Activated CD4-positive, alpha-beta T cell treated with anti-CD3 and anti-CD28 coated beads, Interleukin-2, amount 10 ng/mL, durations not matched to agents 7 days and 5 days (primary cell): Measurements from ENCODE around the gene LYPLA2. TPM values are rescaled to one million over a fixed set of nuclear protein-coding genes. Genes with fewer than 3 reads are reported as not detected.
A peak's percentile ranks its signal among the peaks of the same experiment; 100 is the strongest.

ENCODE experiments used
- CTCF ChIA-PET: fragments of 350-600 bp; sonication (Branson Sonifier 250); formaldehyde crosslinking; loops from one replicate; lab custom pipeline; 2021; ENCODE audit warnings: antibody characterized with exemption; lab: Charles Lee
- POLR2A ChIA-PET: fragments of 350-600 bp; sonication (Branson Sonifier 250); formaldehyde crosslinking; loops from one replicate; lab custom pipeline; 2021; ENCODE audit warnings: antibody characterized with exemption; lab: Charles Lee
- DNase-seq: peaks from one replicate; pipeline ENCODE4 v3.0.0-alpha.2; 2020
- H3K27ac Mint-ChIP-seq: one replicate; pipeline ENCODE4 v1.8.0; 2021; ENCODE audit warnings: mild to moderate bottlenecking, moderate library complexity, mixed read lengths
- H3K27me3 Mint-ChIP-seq: one replicate; pipeline ENCODE4 v1.8.0; 2021; ENCODE audit warnings: mixed read lengths
- H3K36me3 Mint-ChIP-seq: one replicate; pipeline ENCODE4 v1.8.0; 2021; ENCODE audit warnings: low read depth, mixed read lengths
- H3K4me1 Mint-ChIP-seq: one replicate; pipeline ENCODE4 v1.8.0; 2021; ENCODE audit warnings: mixed read lengths
- H3K4me3 Mint-ChIP-seq: one replicate; pipeline ENCODE4 v1.8.0; 2021; ENCODE audit warnings: mild to moderate bottlenecking, moderate library complexity, mixed read lengths
- H3K9me3 Mint-ChIP-seq: one replicate; pipeline ENCODE4 v1.8.0; 2021; ENCODE audit warnings: mixed read lengths
- total RNA-seq, 2 experiments: library from RNA; stranded (reverse); gene quantifications; one replicate each; pipeline ENCODE4 v1.2.3, GENCODE V29; 2021

LYPLA2 gene
- total RNA-seq = 10 to 100 TPM; 73.2 to 75.9 TPM

GRCh38 chr1:23790696-23791515 lies at the start of gene LYPLA2:
LYPLA2 (plus strand) TSS chr1:23791145; CDS start chr1:23792683, 1,538 bp downstream.
- Mint-ChIP-seq H3K27me3 (no peaks in the 10 kb centered on the region), H3K9me3 (no peaks in the 10 kb centered on the region), H3K36me3 (peaks cover 38% of the 10 kb centered on the region), H3K4me1 (peaks cover 29% of the 10 kb centered on the region), H3K27ac (peak within 1 kb of the TSS; percentile 98), H3K4me3 (peak within 1 kb of the TSS; percentile 99)
- CTCF ChIA-PET = interaction anchor here (0.7 to 1.5 kb wide), 7 partner anchors 12 to 251 kb away, joined by 3 to 9 read pairs (median 3); partner anchors contain the start of gene PITHD1
- peak; percentile 91 for DNase-seq
- POLR2A ChIA-PET = interaction anchor here (1.5 kb wide), 1 partner anchor 13 kb away, joined by 3 read pairs; the partner anchor contains the start of gene PITHD1

- Mint-ChIP-seq H3K27me3 (no peaks in the 10 kb centered on the region), H3K4me1 (peaks cover 37% of the 10 kb centered on the region), H3K4me3 (peak overlapping the region; percentile 86), H3K36me3 (peaks cover 7% of the 10 kb centered on the region), H3K27ac (no peak overlapping the region), H3K9me3 (no peaks in the 10 kb centered on the region)
- POLR2A ChIA-PET = no interaction called here
- DNase-seq = no peak
- CTCF ChIA-PET = interaction anchor here (1.1 to 2.7 kb wide), 2 partner anchors 22 to 50 kb away, joined by 4 to 9 read pairs; partner anchors contain the start of gene RPL11
Measured at GRCh38 chr1:23741609-23742008, 49.3 kb upstream of the LYPLA2 start.

GRCh38 chr1:23742670-23743286 lies 48.2 kb upstream of the LYPLA2 start:
- H3K9me3 Mint-ChIP-seq = no peaks in the 10 kb centered on the region
- H3K4me3 Mint-ChIP-seq = peak overlapping the region; percentile 86
- peak overlapping the region; percentile 89 for H3K27ac Mint-ChIP-seq
- DNase-seq = no peak
- H3K4me1 Mint-ChIP-seq = peaks cover 45% of the 10 kb centered on the region
- ChIA-PET CTCF (interaction anchor here (0.9 to 2.7 kb wide), 4 partner anchors 8 to 51 kb away, joined by 4 to 9 read pairs (median 5); partner anchors contain the start of gene RPL11), POLR2A (no interaction called here)
- H3K27me3 Mint-ChIP-seq = no peaks in the 10 kb centered on the region
- peaks cover 11% of the 10 kb centered on the region for H3K36me3 Mint-ChIP-seq

- DNase-seq = peak; percentile 82
- POLR2A ChIA-PET = interaction anchor here (0.5 kb wide), 1 partner anchor 51 kb away, joined by 3 read pairs; no protein-coding TSS in a partner anchor
- Mint-ChIP-seq H3K4me3 (peak within 1 kb of the TSS; percentile 88), H3K27me3 (no peaks in the 10 kb centered on the region), H3K27ac (peak within 1 kb of the TSS; percentile 93), H3K4me1 (peaks cover 51% of the 10 kb centered on the region), H3K9me3 (no peaks in the 10 kb centered on the region), H3K36me3 (peaks cover 11% of the 10 kb centered on the region)
- CTCF ChIA-PET = interaction anchor here (0.5 to 2.7 kb wide), 8 partner anchors 8 to 327 kb away, joined by 3 to 9 read pairs (median 4); partner anchors contain the start of gene RPL11
Measured at GRCh38 chr1:23743287-23744152, 47.4 kb upstream of the LYPLA2 start, which contains the start of gene ELOA. ELOA (plus strand) TSS chr1:23743471; CDS start chr1:23743504, 33 bp downstream.

- H3K36me3 Mint-ChIP-seq = peaks cover 18% of the 10 kb centered on the region
- ChIA-PET CTCF (interaction anchor here (0.6 to 2.1 kb wide), 8 partner anchors 8 to 1148 kb away, joined by 3 to 4 read pairs (median 3); partner anchors contain the start of gene PITHD1), POLR2A (interaction anchor here (1.7 kb wide), 1 partner anchor 54 kb away, joined by 4 read pairs; the partner anchor contains the start of gene RPL11)
- H3K27me3 Mint-ChIP-seq = no peaks in the 10 kb centered on the region
- H3K4me3 Mint-ChIP-seq = peak overlapping the region; percentile 88
- H3K9me3 Mint-ChIP-seq = no peaks in the 10 kb centered on the region
- peaks cover 54% of the 10 kb centered on the region for H3K4me1 Mint-ChIP-seq
- no peak overlapping the region for H3K27ac Mint-ChIP-seq
- peak; percentile 13 for DNase-seq
Measured at GRCh38 chr1:23745515-23745914, 45.4 kb upstream of the LYPLA2 start.

GRCh38 chr1:23748016-23748415 lies 42.9 kb upstream of the LYPLA2 start:
- H3K4me1 Mint-ChIP-seq = peaks cover 43% of the 10 kb centered on the region
- H3K27ac Mint-ChIP-seq = peak overlapping the region; percentile 43

GRCh38 chr1:23751050-23751814 lies 39.7 kb upstream of the LYPLA2 start:
- CTCF ChIA-PET = interaction anchor here (1.1 kb wide), 1 partner anchor 14 kb away, joined by 3 read pairs; no protein-coding TSS in a partner anchor
- POLR2A ChIA-PET = no interaction called here
- DNase-seq = peak; percentile 60
- H3K4me1 Mint-ChIP-seq = peaks cover 27% of the 10 kb centered on the region
- H3K4me3 Mint-ChIP-seq = no peak overlapping the region
- no peak overlapping the region for H3K27ac Mint-ChIP-seq
- no peaks in the 10 kb centered on the region for H3K27me3 Mint-ChIP-seq
- peaks cover 56% of the 10 kb centered on the region for H3K36me3 Mint-ChIP-seq
- H3K9me3 Mint-ChIP-seq = no peaks in the 10 kb centered on the region

More at GRCh38 chr1:23748016-23748415, 42.9 kb upstream of the LYPLA2 start:
- Mint-ChIP-seq H3K9me3 (no peaks in the 10 kb centered on the region), H3K36me3 (peaks cover 35% of the 10 kb centered on the region), H3K4me3 (no peak overlapping the region), H3K27me3 (no peaks in the 10 kb centered on the region)
- ChIA-PET POLR2A (no interaction called here), CTCF (no interaction called here)
- no peak for DNase-seq

GRCh38 chr1:23751815-23752200 lies 39.1 kb upstream of the LYPLA2 start:
- H3K27me3 Mint-ChIP-seq = no peaks in the 10 kb centered on the region
- no peak overlapping the region for H3K4me3 Mint-ChIP-seq
- H3K36me3 Mint-ChIP-seq = peaks cover 56% of the 10 kb centered on the region
- ChIA-PET CTCF (interaction anchor here (1.1 kb wide), 1 partner anchor 14 kb away, joined by 3 read pairs; no protein-coding TSS in a partner anchor), POLR2A (no interaction called here)
- no peak overlapping the region for H3K27ac Mint-ChIP-seq
- H3K9me3 Mint-ChIP-seq = no peaks in the 10 kb centered on the region
- H3K4me1 Mint-ChIP-seq = peaks cover 24% of the 10 kb centered on the region
- no peak for DNase-seq

- no peak overlapping the region for H3K27ac Mint-ChIP-seq
- no peak overlapping the region for H3K4me3 Mint-ChIP-seq
- DNase-seq = no peak
- H3K36me3 Mint-ChIP-seq = peaks cover 59% of the 10 kb centered on the region
- H3K4me1 Mint-ChIP-seq = peaks cover 13% of the 10 kb centered on the region
- ChIA-PET POLR2A (interaction anchor here (0.5 kb wide), 1 partner anchor 125 kb away, joined by 3 read pairs; no protein-coding TSS in a partner anchor), CTCF (interaction anchor here (1.9 kb wide), 1 partner anchor 19 kb away, joined by 6 read pairs; no protein-coding TSS in a partner anchor)
- H3K9me3 Mint-ChIP-seq = no peaks in the 10 kb centered on the region
- H3K27me3 Mint-ChIP-seq = no peaks in the 10 kb centered on the region
Measured at GRCh38 chr1:23752909-23753308, 38.0 kb upstream of the LYPLA2 start.

- Mint-ChIP-seq H3K36me3 (peaks cover 56% of the 10 kb centered on the region), H3K4me1 (no peaks in the 10 kb centered on the region), H3K9me3 (no peaks in the 10 kb centered on the region), H3K4me3 (no peak overlapping the region), H3K27ac (no peak overlapping the region), H3K27me3 (no peaks in the 10 kb centered on the region)
- POLR2A ChIA-PET = no interaction called here
- no peak for DNase-seq
- CTCF ChIA-PET = no interaction called here
Measured at GRCh38 chr1:23756676-23757075, 34.3 kb upstream of the LYPLA2 start.

- Mint-ChIP-seq H3K27me3 (no peaks in the 10 kb centered on the region), H3K4me3 (no peak overlapping the region), H3K9me3 (no peaks in the 10 kb centered on the region), H3K36me3 (peaks cover 56% of the 10 kb centered on the region), H3K27ac (no peak overlapping the region), H3K4me1 (no peaks in the 10 kb centered on the region)
- DNase-seq = no peak
- CTCF ChIA-PET = interaction anchor here (0.6 to 1.2 kb wide), 2 partner anchors 14 to 295 kb away, joined by 3 read pairs; no protein-coding TSS in a partner anchor
- POLR2A ChIA-PET = no interaction called here
Measured at GRCh38 chr1:23757812-23758211, 33.1 kb upstream of the LYPLA2 start.
